K562 (cell line): ENCODE data around the gene PHF21A.

Experiments
- ATF3 ChIP-seq, 2 experiments: fragments of 450-650 bp in 1 of 2; sonication (generic) in 1 of 2; formaldehyde crosslinking in 1 of 2; IDR thresholded peaks in 1 of 2; conservative IDR thresholded peaks in 1 of 2; 2 replicates each; pipeline versions ENCODE4 v1.6.1 to v1.8.1; 2016 to 2023; ENCODE audit warnings: mild to moderate bottlenecking in 2 of 2, moderate library complexity in 2 of 2, inconsistent platforms in 1 of 2, missing genetic modification reagents in 1 of 2
- CEBPG ChIP-seq, 3 experiments: fragments of 200-800 bp in 1 of 3; sonication (Bioruptor generic) in 1 of 3; sonication (generic) in 1 of 3; formaldehyde crosslinking in 1 of 3; IDR thresholded peaks in 2 of 3; conservative IDR thresholded peaks in 1 of 3; 2 replicates each; pipeline versions ENCODE4 v1.6.1 to v1.8.0; 2016 to 2022; ENCODE audit warnings: missing compliant biosample characterization in 2 of 3, missing genetic modification characterization in 2 of 3, mild to moderate bottlenecking in 1 of 3, missing genetic modification reagents in 1 of 3
- CEBPZ ChIP-seq: fragments of 150-350 bp; IDR thresholded peaks from 2 replicates; pipeline ENCODE4 v1.6.1; 2014; ENCODE audit warnings: low read depth, mild to moderate bottlenecking, low read length, borderline replicate concordance
- CREB5 ChIP-seq: fragments of 250-450 bp; sonication (Bioruptor Pico); IDR thresholded peaks from 2 replicates; pipeline ENCODE4 v1.5.0; 2020; ENCODE audit warnings: mild to moderate bottlenecking
- CTCF ChIP-seq, 3 experiments: IDR thresholded peaks in 2 of 3; conservative IDR thresholded peaks in 1 of 3; 2 replicates each; pipeline ENCODE4 v1.5.1; 2011 to 2012; ENCODE audit warnings: low read length in 3 of 3, mild to moderate bottlenecking in 3 of 3, control low read depth in 2 of 3, improper control_type of control experiment in 1 of 3, inconsistent platforms in 1 of 3, low read depth in 1 of 3, mixed read lengths in 1 of 3, moderate library complexity in 1 of 3; ENCODE audit not compliant: insufficient read depth in 2 of 3
- ELF1 ChIP-seq: fragments of 200-800 bp; sonication (Bioruptor generic); IDR thresholded peaks from 2 replicates; pipeline ENCODE4 v1.6.1; 2016; ENCODE audit warnings: missing genetic modification characterization, missing compliant biosample characterization
- MXD1 ChIP-seq: fragments of 250-450 bp; sonication (Bioruptor Pico); IDR thresholded peaks from 2 replicates; pipeline ENCODE4 v1.8.0; 2021; ENCODE audit warnings: borderline replicate concordance, mild to moderate bottlenecking, moderate library complexity; ENCODE audit not compliant: poor library complexity, severe bottlenecking
- PKNOX1 ChIP-seq: fragments of 450-650 bp; IDR thresholded peaks from 2 replicates; pipeline ENCODE4 v1.6.1; 2016
- POLR2A ChIP-seq: fragments of 450-650 bp; conservative IDR thresholded peaks from 2 replicates; pipeline ENCODE4 v1.6.1; 2016
- PTBP1 ChIP-seq: fragments of 200-400 bp; formaldehyde crosslinking; IDR thresholded peaks from 2 replicates; pipeline ENCODE4 v1.6.1; 2017; ENCODE audit warnings: low read depth, low read length
- TCF7 ChIP-seq: sonication (generic); IDR thresholded peaks from 2 replicates; pipeline ENCODE4 v1.6.1; 2016; ENCODE audit warnings: antibody characterized with exemption, borderline replicate concordance
- TGIF2 ChIP-seq: sonication (generic); formaldehyde crosslinking; IDR thresholded peaks from 2 replicates; pipeline ENCODE4 v1.8.1; 2022; ENCODE audit warnings: mild to moderate bottlenecking, missing genetic modification reagents, moderate library complexity
- TOE1 ChIP-seq, 2 experiments: fragments of 450-650 bp in 1 of 2; sonication (generic) in 1 of 2; formaldehyde crosslinking in 1 of 2; IDR thresholded peaks; 2 replicates each; pipeline versions ENCODE4 v1.7.1 to v1.8.0; 2016 to 2022; ENCODE audit warnings: borderline replicate concordance in 2 of 2, mild to moderate bottlenecking in 2 of 2, antibody characterized with exemption in 1 of 2, inconsistent platforms in 1 of 2, low read depth in 1 of 2, missing genetic modification reagents in 1 of 2, moderate library complexity in 1 of 2
- ZNF561 ChIP-seq: fragments of 450-650 bp; formaldehyde crosslinking; conservative IDR thresholded peaks from 2 replicates; pipeline ENCODE4 v1.4.0; 2020; ENCODE audit warnings: mild to moderate bottlenecking, moderate library complexity

- TF ChIP-seq CEBPG (CRISPR knock-in tag; IDR thresholded peaks at IDR 0.05) (no peak), CEBPG (tag; conservative IDR thresholded peaks at IDR 0.05 in 1 of 2, IDR thresholded peaks at IDR 0.05 in 1 of 2) (no peak), ZNF561 (CRISPR knock-in tag) (no peak), CTCF (IDR thresholded peaks at IDR 0.05 in 2 of 3, conservative IDR thresholded peaks at IDR 0.05 in 1 of 3; ENCODE audit: insufficient read depth in 2 of 3, low read depth in 1 of 3, low read length in 3 of 3) (no peak), TOE1 (IDR thresholded peaks at IDR 0.05; ENCODE audit: borderline replicate concordance) (no peak), TOE1 (CRISPR knock-in tag; IDR thresholded peaks at IDR 0.05; ENCODE audit: borderline replicate concordance, low read depth) (no peak), PTBP1 (no peak), ELF1 (tag) (no peak), TCF7 (no peak), TGIF2 (no peak), ATF3 (IDR thresholded peaks at IDR 0.05) (no peak), ATF3 (CRISPR knock-in tag; conservative IDR thresholded peaks at IDR 0.05) (no peak), MXD1 (no peak), CEBPZ (no peak), CREB5 (CRISPR knock-in tag) (no peak), POLR2A (no peak), PKNOX1 (no peak)
Measured at GRCh38 chr11:45886816-45887520, 234.3 kb downstream of the PHF21A start.
